AG10803 (cell line): ENCODE measurements around the gene MED15.
A peak's percentile ranks its signal among the peaks of the same experiment; 100 is the strongest.
"Not testable (repeated sequence)": the region's sequence is repeated elsewhere in the genome, so short reads cannot be mapped to it uniquely, and the experiment has no call there.

Source experiments
- DNase-seq: peaks from one replicate; pipeline ENCODE4 v3.0.0; 2010; ENCODE audit warnings: low read depth
- H3K4me3 ChIP-seq: 2 replicates; pipeline ENCODE4 v1.5.1; 2011; ENCODE audit warnings: mild to moderate bottlenecking, low read length, control low read depth
- TF ChIP-seq, protein P1 (sequence below): conservative IDR thresholded peaks from 2 replicates; pipeline ENCODE4 v1.5.1; 2011; ENCODE audit warnings: mild to moderate bottlenecking, low read length, control low read depth, inconsistent platforms

Gene MED15

DNA sequence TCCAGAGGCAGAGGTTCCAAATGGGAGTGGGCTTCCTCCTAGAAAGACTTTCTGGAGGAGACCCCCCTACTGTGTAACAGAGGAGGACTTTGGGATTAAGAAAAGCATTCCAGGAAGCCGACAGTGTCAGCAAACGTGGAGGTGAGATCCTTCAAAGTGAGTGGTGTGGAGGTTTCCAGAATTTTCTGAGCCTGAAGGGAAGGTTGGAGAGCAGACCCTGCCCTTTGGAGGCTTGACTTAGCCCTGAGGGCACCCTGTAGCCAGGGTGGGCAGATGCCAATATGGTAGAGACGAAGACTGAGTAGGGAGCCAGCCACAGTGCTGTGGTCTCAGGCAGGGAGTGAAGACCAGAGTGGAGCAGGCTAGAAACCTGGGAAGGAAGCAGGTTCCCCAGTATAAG lies 10.0 kb upstream of the MED15 start:
- H3K4me3 ChIP-seq, result no peak overlapping the region
- TF ChIP-seq, protein P1, sequence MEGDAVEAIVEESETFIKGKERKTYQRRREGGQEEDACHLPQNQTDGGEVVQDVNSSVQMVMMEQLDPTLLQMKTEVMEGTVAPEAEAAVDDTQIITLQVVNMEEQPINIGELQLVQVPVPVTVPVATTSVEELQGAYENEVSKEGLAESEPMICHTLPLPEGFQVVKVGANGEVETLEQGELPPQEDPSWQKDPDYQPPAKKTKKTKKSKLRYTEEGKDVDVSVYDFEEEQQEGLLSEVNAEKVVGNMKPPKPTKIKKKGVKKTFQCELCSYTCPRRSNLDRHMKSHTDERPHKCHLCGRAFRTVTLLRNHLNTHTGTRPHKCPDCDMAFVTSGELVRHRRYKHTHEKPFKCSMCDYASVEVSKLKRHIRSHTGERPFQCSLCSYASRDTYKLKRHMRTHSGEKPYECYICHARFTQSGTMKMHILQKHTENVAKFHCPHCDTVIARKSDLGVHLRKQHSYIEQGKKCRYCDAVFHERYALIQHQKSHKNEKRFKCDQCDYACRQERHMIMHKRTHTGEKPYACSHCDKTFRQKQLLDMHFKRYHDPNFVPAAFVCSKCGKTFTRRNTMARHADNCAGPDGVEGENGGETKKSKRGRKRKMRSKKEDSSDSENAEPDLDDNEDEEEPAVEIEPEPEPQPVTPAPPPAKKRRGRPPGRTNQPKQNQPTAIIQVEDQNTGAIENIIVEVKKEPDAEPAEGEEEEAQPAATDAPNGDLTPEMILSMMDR, result no peak
- DNase-seq, result no peak

DNA sequence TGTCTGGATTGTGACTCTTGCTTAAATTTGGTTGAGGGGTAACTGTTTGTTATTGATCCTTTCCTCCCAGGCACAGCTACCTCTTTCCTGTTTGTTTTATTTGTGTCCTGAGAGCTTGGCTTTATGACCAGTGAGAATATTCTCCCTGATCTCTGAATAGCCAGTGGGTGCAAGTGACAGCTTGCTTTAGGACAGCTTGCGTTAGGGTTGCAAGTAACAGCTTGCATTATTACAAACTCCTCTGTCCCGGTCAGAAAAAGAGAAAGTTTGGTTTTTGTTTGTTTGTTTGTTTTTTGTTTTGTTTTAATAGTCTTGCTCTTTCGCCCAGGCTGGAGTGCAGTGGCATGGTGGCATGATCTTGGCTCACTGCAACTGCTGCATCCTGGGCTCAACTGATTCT lies 8.5 kb upstream of the MED15 start:
- no peak overlapping the region for H3K4me3 ChIP-seq
- TF ChIP-seq, protein P1, result no peak
- no peak for DNase-seq

DNA sequence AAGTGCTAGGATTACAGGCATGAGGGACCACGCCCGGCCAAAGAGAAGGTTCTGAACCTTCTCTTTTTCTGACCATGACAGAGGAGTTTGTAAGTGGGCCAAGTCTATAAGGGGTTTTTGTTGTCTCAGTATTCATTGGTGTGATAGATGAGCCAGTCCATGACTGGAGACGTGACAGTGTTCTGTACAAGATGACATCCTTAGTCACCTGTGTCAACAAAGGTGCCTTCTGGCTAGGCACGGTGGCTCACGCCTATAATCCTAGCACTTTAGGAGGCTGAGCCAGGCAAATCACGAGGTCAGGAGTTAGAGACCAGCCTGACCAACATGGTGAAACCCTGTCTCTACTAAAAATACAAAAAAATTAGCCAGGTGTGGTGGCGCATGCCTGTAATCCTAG lies 7.6 kb upstream of the MED15 start:
- H3K4me3 ChIP-seq, result no peak overlapping the region
- DNase-seq, result no peak
- TF ChIP-seq, protein P1, result no peak

DNA sequence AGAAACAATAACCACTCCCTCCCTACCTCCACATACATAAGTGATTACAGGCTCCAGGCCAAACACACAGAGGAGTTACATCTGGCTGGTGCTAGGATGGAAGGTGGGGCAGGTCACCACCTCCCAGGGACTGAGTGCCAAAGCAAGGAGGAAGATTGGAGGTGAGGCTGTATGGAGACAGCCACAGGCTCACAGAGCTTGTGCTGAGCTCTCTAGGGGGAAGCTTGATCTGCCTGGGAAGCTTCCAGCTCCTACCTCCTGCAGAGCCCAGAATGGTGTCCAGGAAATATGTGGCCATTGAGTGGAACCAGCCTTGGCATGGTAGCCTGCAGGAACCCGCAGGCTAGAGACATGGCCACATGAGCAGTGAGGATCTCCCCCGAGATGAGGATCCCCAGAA lies 3.6 kb upstream of the MED15 start:
- no peak for DNase-seq
- H3K4me3 ChIP-seq, result no peak overlapping the region
- TF ChIP-seq, protein P1, result no peak

DNA sequence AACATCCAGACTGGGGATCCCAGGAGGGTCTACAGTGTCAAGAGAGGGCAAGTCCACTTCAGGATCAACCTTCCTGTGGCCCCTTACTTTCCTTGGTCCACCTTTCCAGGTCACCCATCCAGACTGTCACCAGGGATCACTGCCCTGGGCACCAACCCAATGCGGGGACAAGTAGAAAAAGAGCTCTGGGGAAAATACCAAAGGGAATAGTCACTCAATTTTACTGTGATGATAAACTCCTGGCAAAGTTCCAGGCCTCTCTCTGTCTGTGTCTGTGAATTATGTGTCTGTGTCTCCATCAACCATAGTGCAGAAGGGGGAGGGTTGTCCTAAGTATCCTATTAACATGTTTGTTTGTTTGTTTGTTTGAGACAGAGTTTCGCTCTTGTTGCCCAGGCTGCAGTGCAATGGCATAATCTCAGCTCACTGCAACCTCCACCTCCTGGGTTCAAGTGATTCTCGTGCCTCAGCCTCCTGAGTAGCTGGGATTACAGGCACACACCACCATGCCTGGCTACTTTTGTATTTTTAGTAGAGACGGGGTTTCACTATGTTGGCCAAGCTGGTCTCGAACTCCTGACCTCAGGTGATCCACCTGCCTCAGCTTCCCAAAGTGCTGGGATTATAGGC lies 3.0 kb upstream of the MED15 start:
- peak; percentile 73 for DNase-seq
- H3K4me3 ChIP-seq, result not testable (repeated sequence)

DNA sequence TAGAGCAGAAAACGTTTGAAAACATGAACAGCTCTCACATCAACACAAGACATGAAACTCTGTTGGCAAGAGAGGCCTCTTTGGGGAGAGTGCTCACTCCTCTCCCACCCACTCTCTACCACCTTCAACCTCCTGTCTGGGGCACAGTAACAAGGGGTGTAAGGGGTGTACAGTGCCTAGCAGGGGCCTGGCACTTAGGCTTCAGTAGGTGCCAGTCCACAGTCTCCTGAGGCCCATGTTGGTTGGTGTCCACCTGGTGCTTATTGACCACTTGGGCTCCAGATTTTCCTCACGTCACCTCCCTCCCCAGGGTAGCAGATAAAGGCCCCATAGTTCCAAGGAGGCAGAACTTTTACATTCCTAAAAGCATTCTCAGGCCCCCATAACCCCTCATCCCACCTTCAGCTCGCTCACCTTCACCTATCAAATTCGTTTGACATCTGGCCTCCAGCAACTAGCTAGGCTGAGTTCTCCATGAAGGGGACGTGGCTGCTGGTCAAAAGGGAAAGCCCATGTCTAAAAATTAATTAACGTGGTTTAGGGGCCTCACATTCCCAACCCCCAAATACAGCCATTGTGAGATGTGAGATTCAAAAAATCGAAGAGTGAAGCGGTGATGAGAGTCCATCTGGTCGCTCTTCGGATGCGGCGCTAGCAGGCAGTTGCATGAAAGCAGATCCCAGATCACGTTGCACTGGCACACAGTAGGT lies 712 bp upstream of the MED15 start:
- TF ChIP-seq, protein P1, result no peak
- peak overlapping the region; percentile 96 for H3K4me3 ChIP-seq

DNA sequence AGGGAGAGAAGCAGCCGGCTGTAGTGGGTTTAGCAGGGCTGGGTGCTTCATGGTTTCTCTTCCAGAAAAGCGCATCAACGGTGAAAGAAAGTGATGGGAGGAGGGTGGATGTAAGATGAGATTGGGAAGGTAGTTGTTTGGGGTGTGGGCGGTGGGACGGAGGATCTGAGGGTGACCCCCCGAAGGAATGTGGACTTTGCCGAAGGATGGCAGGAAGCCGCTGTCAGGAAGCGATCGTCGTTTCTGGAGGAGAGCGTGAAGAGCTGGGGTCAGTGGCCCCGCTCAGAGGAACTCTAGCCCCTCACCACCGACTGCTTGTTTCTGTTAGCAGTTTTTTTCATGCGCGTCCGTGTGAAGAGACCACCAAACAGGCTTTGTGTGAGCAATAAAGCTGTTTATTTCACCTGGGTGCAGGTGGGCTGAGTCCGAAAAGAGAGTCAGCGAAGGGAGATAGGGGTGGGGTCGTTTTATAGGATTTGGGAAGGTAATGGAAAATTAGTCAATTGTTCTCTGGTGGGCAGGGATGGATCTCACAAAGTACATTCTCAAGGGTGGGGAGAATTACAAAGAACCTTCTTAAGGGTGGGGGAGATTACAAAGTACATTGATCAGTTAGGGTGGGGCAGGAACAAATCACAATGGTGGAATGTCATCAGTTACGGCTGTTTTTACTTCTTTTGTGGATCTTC lies 801 bp downstream of the MED15 start:
- DNase-seq, result not testable (repeated sequence)
- peak overlapping the region; percentile 96 for H3K4me3 ChIP-seq

More for the DNA sequence above, 712 bp upstream of the MED15 start:
- no peak for DNase-seq

DNA sequence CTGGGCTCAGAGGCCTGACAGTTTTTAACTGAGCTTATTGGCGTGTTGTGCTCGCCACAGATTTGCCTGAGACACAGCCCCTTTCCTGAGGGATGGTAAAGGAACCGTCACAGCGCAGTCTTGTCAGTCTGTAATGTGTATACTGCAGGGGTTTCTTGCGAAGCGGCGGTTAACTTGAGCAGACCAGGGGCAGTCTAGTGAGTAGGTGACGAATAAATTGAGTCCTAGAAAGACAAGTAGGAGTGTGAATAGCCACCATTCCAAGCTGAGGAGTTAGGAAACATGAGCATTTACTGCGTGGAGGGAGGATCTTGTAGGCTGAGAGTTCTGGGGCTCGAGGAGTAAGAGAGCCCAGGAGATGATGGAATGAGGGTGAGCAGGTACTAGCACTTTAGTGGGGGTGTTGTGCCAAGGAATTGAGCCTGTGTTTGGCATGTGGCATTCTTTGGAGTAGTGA lies 1.4 kb downstream of the MED15 start:
- no peak for DNase-seq
- H3K4me3 ChIP-seq, result peak overlapping the region; percentile 96
- TF ChIP-seq, protein P1, result no peak
